Neural cell (in vitro differentiated cells): ENCODE measurements around the gene NKAIN2.

Experiments
- CTCF ChIP-seq: fragments of 450-650 bp; IDR thresholded peaks from 2 replicates; pipeline ENCODE4 v1.5.1; 2014; ENCODE audit warnings: antibody characterized with exemption, mild to moderate bottlenecking, moderate library complexity; ENCODE audit not compliant: poor library complexity, severe bottlenecking
- EP300 ChIP-seq: fragments of 450-650 bp; conservative IDR thresholded peaks from 2 replicates; pipeline ENCODE4 v1.6.1; 2014; ENCODE audit warnings: antibody characterized with exemption, mild to moderate bottlenecking, moderate library complexity; ENCODE audit not compliant: poor library complexity, severe bottlenecking
- EZH2 ChIP-seq: fragments of 200-600, 300-800 bp; shearing (Covaris generic), sonication (generic); IDR thresholded peaks from 2 replicates; pipeline ENCODE4 v1.6.1; 2014; ENCODE audit warnings: antibody characterized with exemption, low read length, borderline replicate concordance, mild to moderate bottlenecking; ENCODE audit not compliant: insufficient read depth, poor library complexity, severe bottlenecking
- POLR2AphosphoS5 ChIP-seq: IDR thresholded peaks from 2 replicates; pipeline ENCODE4 v1.6.1; 2012
- RAD21 ChIP-seq: fragments of 450-650 bp; conservative IDR thresholded peaks from 2 replicates; pipeline ENCODE4 v1.6.1; 2014; ENCODE audit warnings: antibody characterized with exemption, mild to moderate bottlenecking, moderate library complexity
- REST ChIP-seq: IDR thresholded peaks from 2 replicates; pipeline ENCODE4 v1.6.1; 2012; ENCODE audit warnings: borderline replicate concordance
- TAF1 ChIP-seq: IDR thresholded peaks from 2 replicates; pipeline ENCODE4 v1.6.1; 2012; ENCODE audit warnings: low read depth

DNA sequence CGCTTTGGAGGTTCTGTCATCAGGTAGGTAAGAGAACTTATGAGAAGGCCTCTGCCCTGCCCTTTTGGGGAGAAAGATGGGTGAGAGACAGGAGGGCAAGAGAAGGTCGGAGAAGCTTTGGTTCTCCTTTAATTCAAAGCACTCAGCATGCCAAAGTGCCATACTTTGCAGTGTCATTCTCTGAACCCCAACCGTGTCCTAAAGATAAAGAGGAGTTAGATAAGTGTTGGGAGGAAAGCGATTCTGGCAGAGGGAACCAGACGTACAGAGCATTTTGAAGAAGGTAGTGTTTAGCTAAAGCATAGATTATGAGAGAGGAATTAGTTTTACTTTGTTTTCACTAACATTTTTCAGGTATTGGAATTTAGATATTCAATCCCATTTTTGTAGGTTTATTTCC is 40.3 kb downstream of the NKAIN2 start:
- no peak for TF ChIP-seq CTCF
- no peak for TF ChIP-seq RAD21
- TF ChIP-seq POLR2AphosphoS5, result no peak
- TF ChIP-seq EZH2, result no peak
- TF ChIP-seq EP300, result no peak
- no peak for TF ChIP-seq TAF1
- TF ChIP-seq REST, result no peak
